Thyroid gland (tissue), 4 donors: ENCODE data around the gene PLEKHA7.

Source experiments
- POLR2A ChIP-seq, 2 donors: fragments of 450-650 bp; IDR thresholded peaks; one replicate each; pipeline ENCODE4 v1.6.1; 2017; ENCODE audit warnings: antibody characterized with exemption in 2 of 2, mild to moderate bottlenecking in 2 of 2, moderate library complexity in 1 of 2
- TF ChIP-seq, protein P1 (sequence below), 6 experiments: fragments of 200-600 bp in 3 of 6; fragments of 450-650 bp in 3 of 6; sonication (generic) in 3 of 6; IDR thresholded peaks; one replicate each; pipeline ENCODE4 v1.5.1; 2016 to 2019; ENCODE audit warnings: antibody characterized with exemption in 6 of 6, mild to moderate bottlenecking in 2 of 6, inconsistent platforms in 1 of 6, moderate library complexity in 1 of 6

DNA sequence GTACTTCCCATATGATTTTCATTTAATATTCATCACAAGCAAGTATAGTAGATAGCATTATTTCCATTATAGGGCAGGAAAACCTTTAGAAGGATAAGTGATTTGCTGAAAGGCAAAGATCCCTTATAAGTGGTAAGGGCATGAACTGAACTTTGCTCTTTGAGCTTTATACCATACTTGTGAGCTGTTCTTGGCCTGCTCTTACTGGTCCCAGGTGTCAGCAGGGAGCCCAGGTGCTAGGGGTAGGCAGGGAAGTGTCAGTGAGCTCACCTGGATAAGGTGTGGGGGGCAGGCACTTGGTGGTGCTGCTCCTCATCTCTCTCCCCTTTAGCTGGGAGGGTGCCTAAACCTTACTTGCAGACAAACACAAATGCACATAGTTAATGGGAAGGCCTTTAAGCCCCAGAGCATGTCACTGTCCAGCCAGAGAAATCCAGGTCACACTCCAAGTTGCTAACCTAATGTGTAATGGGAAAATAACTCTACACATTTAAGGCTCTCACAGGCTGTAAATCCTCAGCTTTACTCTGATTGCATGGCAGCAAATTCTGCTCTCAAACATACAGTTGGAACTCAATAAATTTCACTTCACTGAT lies 114.4 kb downstream of the PLEKHA7 start:
- TF ChIP-seq, protein P1, sequence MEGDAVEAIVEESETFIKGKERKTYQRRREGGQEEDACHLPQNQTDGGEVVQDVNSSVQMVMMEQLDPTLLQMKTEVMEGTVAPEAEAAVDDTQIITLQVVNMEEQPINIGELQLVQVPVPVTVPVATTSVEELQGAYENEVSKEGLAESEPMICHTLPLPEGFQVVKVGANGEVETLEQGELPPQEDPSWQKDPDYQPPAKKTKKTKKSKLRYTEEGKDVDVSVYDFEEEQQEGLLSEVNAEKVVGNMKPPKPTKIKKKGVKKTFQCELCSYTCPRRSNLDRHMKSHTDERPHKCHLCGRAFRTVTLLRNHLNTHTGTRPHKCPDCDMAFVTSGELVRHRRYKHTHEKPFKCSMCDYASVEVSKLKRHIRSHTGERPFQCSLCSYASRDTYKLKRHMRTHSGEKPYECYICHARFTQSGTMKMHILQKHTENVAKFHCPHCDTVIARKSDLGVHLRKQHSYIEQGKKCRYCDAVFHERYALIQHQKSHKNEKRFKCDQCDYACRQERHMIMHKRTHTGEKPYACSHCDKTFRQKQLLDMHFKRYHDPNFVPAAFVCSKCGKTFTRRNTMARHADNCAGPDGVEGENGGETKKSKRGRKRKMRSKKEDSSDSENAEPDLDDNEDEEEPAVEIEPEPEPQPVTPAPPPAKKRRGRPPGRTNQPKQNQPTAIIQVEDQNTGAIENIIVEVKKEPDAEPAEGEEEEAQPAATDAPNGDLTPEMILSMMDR (IDR thresholded peaks at IDR 0.05) = no peak
- TF ChIP-seq POLR2A (IDR thresholded peaks at IDR 0.05) = no peak
